Ascending aorta (tissue), 2 donors: ENCODE measurements around the gene OR51E2. TPM values are rescaled to one million over a fixed set of nuclear protein-coding genes. Genes with fewer than 3 reads are reported as not detected.

Experiments used
- DNase-seq, 2 donors: peaks; one replicate each; pipeline ENCODE4 v3.0.0-alpha.2; 2019; ENCODE audit warnings: low spot score in 2 of 2
- H3K27ac ChIP-seq, 2 donors: fragments of 200-600 bp; sonication (generic); one replicate each; pipeline ENCODE4 v1.5.1; 2016 to 2017; ENCODE audit warnings: mild to moderate bottlenecking in 1 of 2
- H3K27me3 ChIP-seq: fragments of 200-600 bp; sonication (generic); one replicate; pipeline ENCODE4 v1.5.1; 2017
- H3K36me3 ChIP-seq, 2 donors: fragments of 200-600 bp; sonication (generic); one replicate each; pipeline ENCODE4 v1.5.1; 2016
- H3K4me1 ChIP-seq, 2 donors: fragments of 200-600 bp; sonication (generic); one replicate each; pipeline ENCODE4 v1.5.1; 2016 to 2017; ENCODE audit warnings: mild to moderate bottlenecking in 1 of 2
- H3K4me3 ChIP-seq, 2 donors: fragments of 200-600 bp; sonication (generic); one replicate each; pipeline ENCODE4 v1.5.1; 2016 to 2017; ENCODE audit warnings: mild to moderate bottlenecking in 1 of 2
- H3K9me3 ChIP-seq, 2 donors: fragments of 200-600 bp; sonication (generic); one replicate each; pipeline ENCODE4 v1.5.1; 2016
- CTCF ChIP-seq, 3 experiments: fragments of 200-600 bp in 2 of 3; fragments of 450-650 bp in 1 of 3; sonication (generic) in 2 of 3; IDR thresholded peaks; one replicate each; pipeline ENCODE4 v1.5.1; 2016 to 2019; ENCODE audit warnings: antibody characterized with exemption in 3 of 3, mild to moderate bottlenecking in 1 of 3, moderate library complexity in 1 of 3
- intact Hi-C: fragments of 100-400 bp; cut with DNase I; formaldehyde crosslinking; loops from one replicate; pipeline ENCODE4 v1.15.1; 2023
- total RNA-seq: library from RNA; depleted of rRNA; stranded (reverse); fragments of >200 nt; gene quantifications from one replicate; pipeline ENCODE4 v1.1.0, GENCODE V29; 2016

OR51E2 gene
- total RNA-seq, 1 donor from 2014 or later: 2.0 TPM

GRCh38 chr11:4684631-4685285 lies 12.9 kb downstream of the OR51E2 start:
- Histone ChIP-seq H3K9me3 (no peaks in the 10 kb centered on the region), H3K27me3 (no peaks in the 10 kb centered on the region), H3K27ac (no peak overlapping the region), H3K4me1 (no peaks in the 10 kb centered on the region), H3K36me3 (no peaks in the 10 kb centered on the region), H3K4me3 (no peak overlapping the region)
- no peak for TF ChIP-seq CTCF (IDR thresholded peaks at IDR 0.05)
- DNase-seq: no peak
- intact Hi-C loops: no loop called here

- intact Hi-C loops: no loop called here
Measured at GRCh38 chr11:4682623-4683419, 14.8 kb downstream of the OR51E2 start.

GRCh38 chr11:4680341-4680740 lies 17.3 kb downstream of the OR51E2 start:
- H3K9me3 ChIP-seq: no peaks in the 10 kb centered on the region
- no peak overlapping the region for H3K4me3 ChIP-seq
- TF ChIP-seq CTCF (IDR thresholded peaks at IDR 0.05): no peak
- no peaks in the 10 kb centered on the region for H3K27me3 ChIP-seq
- no peak overlapping the region for H3K27ac ChIP-seq
- no peaks in the 10 kb centered on the region for H3K4me1 ChIP-seq
- intact Hi-C loops: no loop called here
- DNase-seq: no peak
- H3K36me3 ChIP-seq: no peaks in the 10 kb centered on the region

More at GRCh38 chr11:4682623-4683419, 14.8 kb downstream of the OR51E2 start:
- Histone ChIP-seq H3K9me3 (no peaks in the 10 kb centered on the region), H3K36me3 (no peaks in the 10 kb centered on the region), H3K27me3 (no peaks in the 10 kb centered on the region), H3K4me3 (no peak overlapping the region), H3K4me1 (no peaks in the 10 kb centered on the region), H3K27ac (no peak overlapping the region)
- no peak for DNase-seq
- no peak for TF ChIP-seq CTCF (IDR thresholded peaks at IDR 0.05)

GRCh38 chr11:4677948-4678347 lies 19.7 kb downstream of the OR51E2 start:
- no peak for TF ChIP-seq CTCF (IDR thresholded peaks at IDR 0.05)
- intact Hi-C loops: no loop called here
- Histone ChIP-seq H3K36me3 (no peaks in the 10 kb centered on the region), H3K27ac (no peak overlapping the region), H3K9me3 (no peaks in the 10 kb centered on the region), H3K27me3 (no peaks in the 10 kb centered on the region), H3K4me3 (no peak overlapping the region), H3K4me1 (no peaks in the 10 kb centered on the region)
- DNase-seq: no peak

GRCh38 chr11:4673781-4674180 lies 23.9 kb downstream of the OR51E2 start:
- Histone ChIP-seq H3K27me3 (no peaks in the 10 kb centered on the region), H3K4me3 (no peak overlapping the region), H3K36me3 (no peaks in the 10 kb centered on the region), H3K9me3 (no peaks in the 10 kb centered on the region), H3K27ac (no peak overlapping the region), H3K4me1 (no peaks in the 10 kb centered on the region)
- intact Hi-C loops: no loop called here
- TF ChIP-seq CTCF (IDR thresholded peaks at IDR 0.05): no peak
- DNase-seq: no peak
